PC-9 (cell line): ENCODE results near the gene URAD.

Experiments
- CTCF ChIP-seq: fragments of 200-600 bp; sonication (generic); conservative IDR thresholded peaks from 2 replicates; pipeline ENCODE4 v1.6.1; 2017; ENCODE audit warnings: mixed run types, antibody characterized with exemption, mild to moderate bottlenecking, moderate library complexity
- EZH2 ChIP-seq: fragments of 200-600 bp; sonication (generic); IDR thresholded peaks from 2 replicates; pipeline ENCODE4 v1.8.0; 2017; ENCODE audit warnings: antibody characterized with exemption, low read depth

GRCh38 chr13:28012383-28012782 is 23.9 kb upstream of the URAD start:
- TF ChIP-seq CTCF (no peak), EZH2 (no peak)
